ENCODE results near the gene INTS13.
"Not testable (repeated sequence)": the region's sequence is repeated elsewhere in the genome, so short reads cannot be mapped to it uniquely, and the experiment has no call there.

The INTS13 gene

GRCh38 chr12:26971963-26972362 is 34.2 kb upstream of the INTS13 start:
- peaks cover 38 to 87% (median 73%) of the 10 kb centered on the region in 3 donors for H3K36me3 ChIP-seq
- intact Hi-C loops (cut with DNase I; ENCODE audit: low total_unique reads), result no loop called here
- H3K9me3 ChIP-seq, result no peaks in the 10 kb centered on the region
- no peak for DNase-seq
- no peak overlapping the region for H3K27ac ChIP-seq
- H3K4me3 ChIP-seq, result no peak overlapping the region
- no peaks in the 10 kb centered on the region for H3K27me3 ChIP-seq
- no peak for TF ChIP-seq CTCF (IDR thresholded peaks at IDR 0.05)
- no peaks in the 10 kb centered on the region for H3K4me1 ChIP-seq

- intact Hi-C loops (cut with DNase I; ENCODE audit: low total_unique reads), result no loop called here
- H3K27me3 ChIP-seq, result no peaks in the 10 kb centered on the region
- H3K9me3 ChIP-seq, result no peaks in the 10 kb centered on the region
Observed at GRCh38 chr12:26970136-26970535, 32.4 kb upstream of the INTS13 start.

GRCh38 chr12:26966842-26967241 is 29.1 kb upstream of the INTS13 start:
- Histone ChIP-seq H3K4me3 (no peak overlapping the region), H3K27me3 (no peaks in the 10 kb centered on the region), H3K4me1 (no peaks in the 10 kb centered on the region), H3K27ac (no peak overlapping the region), H3K9me3 (no peaks in the 10 kb centered on the region), H3K36me3 (peaks cover 34 to 62% (median 55%) of the 10 kb centered on the region in 3 donors)
- intact Hi-C loops (cut with DNase I; ENCODE audit: low total_unique reads), result no loop called here
- TF ChIP-seq CTCF (IDR thresholded peaks at IDR 0.05), result no peak
- DNase-seq, result no peak

More at GRCh38 chr12:26970136-26970535, 32.4 kb upstream of the INTS13 start:
- no peak for DNase-seq
- H3K4me1 ChIP-seq, result no peaks in the 10 kb centered on the region
- no peak for TF ChIP-seq CTCF (IDR thresholded peaks at IDR 0.05)
- no peak overlapping the region for H3K4me3 ChIP-seq
- peaks cover 40 to 76% (median 64%) of the 10 kb centered on the region in 3 donors for H3K36me3 ChIP-seq
- no peak overlapping the region for H3K27ac ChIP-seq

- Histone ChIP-seq H3K36me3 (peaks cover 19 to 59% (median 37%) of the 10 kb centered on the region in 3 donors), H3K4me3 (no peak overlapping the region), H3K4me1 (no peaks in the 10 kb centered on the region), H3K27ac (no peak overlapping the region), H3K9me3 (no peaks in the 10 kb centered on the region), H3K27me3 (no peaks in the 10 kb centered on the region)
- no peak for TF ChIP-seq CTCF (IDR thresholded peaks at IDR 0.05)
- DNase-seq, result no peak
- intact Hi-C loops (cut with DNase I; ENCODE audit: low total_unique reads), result no loop called here
Observed at GRCh38 chr12:26963413-26963812, 25.6 kb upstream of the INTS13 start.

- no peak for DNase-seq
- intact Hi-C loops (cut with DNase I; ENCODE audit: low total_unique reads), result no loop called here
Observed at GRCh38 chr12:26961803-26962202, 24.0 kb upstream of the INTS13 start.

GRCh38 chr12:26961391-26961790 is 23.6 kb upstream of the INTS13 start:
- H3K36me3 ChIP-seq, result peaks cover 27 to 63% (median 39%) of the 10 kb centered on the region in 3 donors
- DNase-seq, result not testable (repeated sequence)

More at GRCh38 chr12:26961803-26962202, 24.0 kb upstream of the INTS13 start:
- Histone ChIP-seq H3K4me3 (no peak overlapping the region), H3K9me3 (no peaks in the 10 kb centered on the region), H3K27me3 (no peaks in the 10 kb centered on the region), H3K4me1 (no peaks in the 10 kb centered on the region), H3K27ac (no peak overlapping the region), H3K36me3 (peaks cover 26 to 61% (median 37%) of the 10 kb centered on the region in 3 donors)
- TF ChIP-seq CTCF (IDR thresholded peaks at IDR 0.05), result no peak

More at GRCh38 chr12:26961391-26961790, 23.6 kb upstream of the INTS13 start:
- intact Hi-C loops (cut with DNase I; ENCODE audit: low total_unique reads); H3K9me3 ChIP-seq; H3K4me3 ChIP-seq; H3K27ac ChIP-seq; H3K27me3 ChIP-seq; H3K4me1 ChIP-seq: not testable (repeated sequence)

Data from tibial artery (tissue), 4 donors.